Activated CD4-positive, alpha-beta T cell treated with anti-CD3 and anti-CD28 coated beads, Interleukin-2, amount 50 U/mL, for 16 hours (primary cell): ENCODE results near the gene SGMS2.

Source experiments
- DNase-seq: peaks from one replicate; pipeline ENCODE4 v3.0.0-alpha.2; 2020

SGMS2 gene

GRCh38 chr4:107824350-107825071 is at the start of gene SGMS2:
Gene SGMS2, plus strand, starts transcription at chr4:107824932. Its CDS starts 70,622 bp downstream, at chr4:107895554.
- peak; percentile 70 for DNase-seq

GRCh38 chr4:107777890-107778289 is 46.8 kb upstream of the SGMS2 start:
- no peak for DNase-seq

- DNase-seq, result no peak
Measured at GRCh38 chr4:107778784-107779530, 45.8 kb upstream of the SGMS2 start.

- no peak for DNase-seq
Measured at GRCh38 chr4:107780665-107781064, 44.1 kb upstream of the SGMS2 start.

DNA sequence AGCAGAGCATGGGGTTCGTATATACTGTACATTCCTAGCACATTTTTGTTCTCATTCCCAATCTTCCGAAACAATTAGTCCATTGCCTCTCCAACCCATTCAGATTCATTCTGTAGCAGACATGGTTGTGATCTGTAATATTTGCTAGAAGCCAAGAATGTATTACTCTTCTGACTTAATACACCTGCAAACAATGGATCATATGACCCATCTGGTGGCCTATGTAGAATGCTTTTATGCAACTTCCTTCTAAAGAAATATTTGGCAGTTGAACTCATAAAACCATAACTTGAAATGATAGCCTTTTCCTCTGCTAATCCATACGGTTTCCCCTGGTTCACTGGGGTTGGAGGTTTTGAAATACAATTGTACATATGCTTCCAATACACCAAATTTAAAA is 32.8 kb upstream of the SGMS2 start:
- DNase-seq, result no peak

DNA sequence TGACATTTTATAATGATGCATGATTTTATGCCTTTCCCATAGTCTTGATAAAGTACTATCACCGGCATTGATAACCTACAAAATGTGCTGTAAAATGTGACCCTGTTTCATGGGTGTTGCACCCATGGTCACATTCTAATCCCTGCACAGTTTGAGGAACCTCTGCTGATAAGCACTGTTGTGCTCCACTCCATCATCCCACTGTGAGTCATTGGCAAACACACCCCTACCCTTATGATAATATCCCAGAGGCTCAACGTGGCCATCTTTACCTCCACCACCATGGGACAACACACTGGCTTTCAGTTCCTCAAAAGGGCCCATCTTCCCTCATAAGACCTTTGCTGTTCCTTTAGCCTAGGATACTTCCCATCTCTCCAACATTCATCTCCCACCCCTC is 32.0 kb upstream of the SGMS2 start:
- no peak for DNase-seq

DNA sequence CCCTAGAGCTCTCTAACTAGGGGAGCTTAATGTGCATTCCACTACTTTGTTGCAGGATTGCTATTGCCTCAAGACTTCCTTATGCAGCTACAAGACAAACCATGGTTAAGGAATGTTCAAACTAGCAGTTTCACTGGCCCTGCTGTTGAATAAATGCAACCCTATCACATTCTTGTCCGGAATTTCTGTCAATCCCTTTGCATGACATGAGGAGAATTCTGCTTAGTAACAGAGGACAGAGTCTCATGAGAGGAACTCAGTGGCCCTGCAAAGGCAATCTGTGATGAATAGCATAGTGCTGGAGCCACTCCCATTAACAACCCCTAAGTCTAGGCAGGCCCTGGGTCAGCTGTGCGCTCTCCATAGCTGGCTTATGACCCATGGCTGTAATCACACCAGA is 30.7 kb upstream of the SGMS2 start:
- DNase-seq, result no peak

GRCh38 chr4:107799669-107800450 is 24.9 kb upstream of the SGMS2 start:
- DNase-seq, result no peak

DNA sequence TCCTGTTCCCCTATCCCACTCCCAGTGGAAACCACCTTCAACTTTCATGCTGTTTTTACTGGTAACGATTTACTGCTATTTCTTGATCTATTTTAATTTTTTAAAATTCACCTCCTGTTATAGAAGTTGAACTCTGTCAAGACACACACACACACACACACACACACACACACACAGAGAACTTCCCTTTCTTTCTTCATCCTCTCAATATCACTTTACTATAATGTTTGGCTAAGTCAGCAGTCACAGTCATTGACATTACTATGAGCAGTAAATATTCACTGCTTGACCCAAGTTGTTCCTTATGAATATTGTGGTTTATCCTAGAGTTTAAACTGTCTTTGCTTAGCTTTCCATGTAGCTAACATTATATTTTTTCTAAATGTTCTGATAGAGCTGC is 24.0 kb upstream of the SGMS2 start:
- no peak for DNase-seq

DNA sequence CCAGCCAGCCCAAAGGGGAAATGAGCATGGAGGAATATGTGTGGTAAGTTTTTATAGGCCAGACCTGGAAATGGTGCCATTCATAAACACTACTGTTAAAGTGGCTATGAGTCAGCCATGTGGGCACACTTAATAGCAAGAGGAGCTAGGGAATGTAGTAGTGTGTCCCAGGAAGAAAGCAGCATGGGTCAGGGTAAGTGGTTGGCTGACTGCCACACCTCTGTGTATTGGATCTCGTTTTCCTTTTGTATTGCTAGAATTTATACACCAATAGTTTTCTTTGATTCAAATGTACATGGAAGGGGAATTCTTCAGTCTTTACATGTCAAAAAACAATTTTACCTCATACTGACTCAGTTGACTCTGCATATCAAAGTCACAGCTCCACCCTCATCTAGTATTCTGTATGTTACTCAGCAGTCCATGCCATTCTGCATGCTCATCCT is 22.9 kb upstream of the SGMS2 start:
- no peak for DNase-seq

DNA sequence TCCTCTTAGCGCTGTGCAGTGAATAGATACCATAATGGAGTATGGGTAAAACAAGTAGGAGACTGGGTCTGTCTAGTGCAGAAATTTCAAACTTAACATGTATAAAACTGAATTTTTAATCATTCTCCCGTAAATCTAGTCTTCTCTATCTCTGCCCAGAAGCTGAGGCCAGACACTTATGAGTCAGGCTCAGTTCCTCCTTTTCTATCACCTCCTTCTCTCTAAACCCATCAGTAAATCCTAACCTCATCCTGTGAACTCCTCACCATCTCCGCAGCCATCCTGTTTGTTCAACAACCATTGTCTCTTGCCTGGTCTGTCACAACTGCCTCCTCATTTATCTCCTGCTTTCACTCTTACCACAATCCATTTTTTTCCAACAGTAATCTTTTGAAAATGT is 19.8 kb upstream of the SGMS2 start:
- no peak for DNase-seq

- DNase-seq, result no peak
Measured at GRCh38 chr4:107806196-107806595, 18.5 kb upstream of the SGMS2 start.

- DNase-seq, result no peak
Measured at GRCh38 chr4:107808572-107808971, 16.2 kb upstream of the SGMS2 start.

DNA sequence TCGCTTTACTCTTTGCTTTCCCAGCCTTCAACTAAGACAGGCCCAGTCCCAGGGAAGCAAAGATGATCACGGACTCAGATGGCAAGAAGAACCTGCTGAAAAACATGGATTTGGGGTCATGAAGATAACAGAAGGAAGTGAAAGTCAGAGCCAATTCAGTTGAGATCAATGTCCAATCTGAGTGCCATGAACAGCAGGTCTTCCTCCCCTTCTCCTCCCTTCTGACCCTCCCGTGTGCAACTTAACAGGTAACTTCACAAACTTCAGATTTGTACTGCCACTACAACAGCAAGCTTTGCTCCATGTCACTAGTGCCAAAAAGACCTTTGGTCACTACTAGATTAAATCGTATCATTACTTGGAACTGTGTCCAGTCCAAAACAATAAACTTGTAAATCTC is 15.5 kb upstream of the SGMS2 start:
- DNase-seq, result no peak

- DNase-seq, result no peak
Measured at GRCh38 chr4:107814758-107815157, 10.0 kb upstream of the SGMS2 start.

GRCh38 chr4:107815158-107815557 is 9.6 kb upstream of the SGMS2 start:
- DNase-seq, result no peak

GRCh38 chr4:107818301-107818910 is 6.3 kb upstream of the SGMS2 start:
- DNase-seq, result no peak

GRCh38 chr4:107823870-107824349 is 822 bp upstream of the SGMS2 start:
- DNase-seq, result no peak

GRCh38 chr4:107825072-107825824 is 516 bp downstream of the SGMS2 start:
- no peak for DNase-seq

DNA sequence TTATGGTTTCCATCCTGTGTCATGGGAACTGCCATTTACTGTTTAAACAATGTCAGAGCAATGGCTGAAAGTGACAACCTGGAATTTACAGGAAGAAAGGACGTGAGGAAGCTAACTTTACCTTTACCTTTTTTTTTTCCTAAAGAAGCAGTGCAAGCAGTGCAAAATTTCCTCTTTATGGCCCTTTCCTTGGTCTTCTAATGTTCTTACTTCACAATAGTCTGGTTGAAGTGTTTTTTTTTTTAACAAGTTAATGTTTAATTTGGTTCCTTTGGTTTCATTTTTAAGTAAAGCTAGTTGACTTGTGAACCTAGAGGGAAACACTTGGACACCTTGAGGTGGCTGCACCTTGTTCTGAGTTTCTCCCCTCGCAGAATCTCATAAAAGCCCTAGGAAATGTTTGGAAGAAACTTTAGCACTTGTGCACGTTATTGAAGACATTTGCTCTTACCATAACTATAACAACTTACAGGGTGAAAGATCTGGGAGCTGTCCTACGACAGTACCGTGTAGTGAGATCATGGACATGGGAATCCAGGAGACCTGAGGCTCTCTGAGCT is 1.8 kb downstream of the SGMS2 start:
- no peak for DNase-seq

DNA sequence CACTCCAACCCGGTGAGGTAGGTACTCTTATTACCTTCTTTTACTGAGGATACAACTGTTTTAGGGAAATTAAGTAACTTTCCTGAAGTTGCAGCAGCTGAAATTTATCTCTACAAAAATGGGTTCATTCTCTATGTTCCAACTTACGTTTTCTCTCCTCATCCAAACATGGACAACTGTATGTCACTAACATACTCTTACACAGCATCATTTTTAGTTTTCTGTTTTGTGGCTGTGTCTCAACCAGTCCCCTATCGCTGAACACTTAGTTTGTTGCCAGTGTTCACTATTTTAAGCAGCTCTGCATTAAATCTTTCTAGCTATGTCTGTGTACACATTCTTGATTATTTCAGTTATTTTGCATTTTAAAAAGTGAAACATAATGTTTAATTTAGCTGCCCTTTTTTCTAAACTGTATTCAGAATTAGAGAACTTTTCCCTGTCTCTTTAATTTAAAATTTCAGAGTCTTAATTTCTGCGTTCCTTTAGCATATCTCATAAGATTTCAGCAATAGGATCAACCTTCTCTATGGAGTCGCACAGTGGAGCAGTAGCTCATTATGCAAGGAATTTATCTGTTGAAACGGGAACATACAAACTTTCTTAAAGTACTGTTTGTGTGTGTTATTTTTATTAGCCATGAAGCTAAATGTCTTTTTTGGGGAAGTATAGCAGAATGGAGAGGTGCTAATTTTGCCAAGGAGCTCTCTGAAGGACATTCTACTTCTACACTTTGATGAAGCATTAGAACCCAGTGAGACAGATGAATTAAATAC is 3.8 kb downstream of the SGMS2 start:
- DNase-seq, result no peak
